NCI-H510A (cell line): ENCODE measurements around the gene TMEM18.
"Not testable (repeated sequence)": the region's sequence is repeated elsewhere in the genome, so short reads cannot be mapped to it uniquely, and the experiment has no call there.

Experiments
- DNase-seq: peaks from one replicate; lab custom pipeline; 2025; lab: John Stamatoyannopoulos, UW

The TMEM18 gene

GRCh38 chr2:677056-677958 is at the start of gene TMEM18:
TMEM18 (minus strand) TSS chr2:677406; CDS start chr2:677345, 61 bp downstream.
- peak; percentile 95 for DNase-seq

- no peak for DNase-seq
These were observed 49.0 kb upstream of the TMEM18 start for GRCh38 chr2:726169-726568.

GRCh38 chr2:725468-725867 is 48.3 kb upstream of the TMEM18 start:
- no peak for DNase-seq

DNA sequence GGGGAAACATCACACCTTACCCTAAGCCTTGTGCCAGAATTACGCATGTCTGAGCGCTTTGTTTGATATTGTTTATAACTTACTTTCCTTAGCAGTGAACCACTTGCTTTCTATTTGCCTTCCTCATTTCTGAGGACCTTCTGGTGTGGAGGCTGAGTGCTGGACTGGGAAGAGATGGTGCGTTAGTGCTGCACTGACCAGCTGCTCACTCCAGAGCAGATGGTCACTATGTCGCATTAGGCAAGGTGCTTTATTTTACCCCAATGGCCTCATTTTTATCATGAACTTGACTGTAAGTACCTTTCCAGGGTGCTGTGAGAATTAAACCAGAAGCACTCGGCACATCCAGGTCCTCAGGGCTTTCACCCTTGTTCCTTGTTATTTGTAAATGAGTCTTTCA is 46.6 kb upstream of the TMEM18 start:
- no peak for DNase-seq

DNA sequence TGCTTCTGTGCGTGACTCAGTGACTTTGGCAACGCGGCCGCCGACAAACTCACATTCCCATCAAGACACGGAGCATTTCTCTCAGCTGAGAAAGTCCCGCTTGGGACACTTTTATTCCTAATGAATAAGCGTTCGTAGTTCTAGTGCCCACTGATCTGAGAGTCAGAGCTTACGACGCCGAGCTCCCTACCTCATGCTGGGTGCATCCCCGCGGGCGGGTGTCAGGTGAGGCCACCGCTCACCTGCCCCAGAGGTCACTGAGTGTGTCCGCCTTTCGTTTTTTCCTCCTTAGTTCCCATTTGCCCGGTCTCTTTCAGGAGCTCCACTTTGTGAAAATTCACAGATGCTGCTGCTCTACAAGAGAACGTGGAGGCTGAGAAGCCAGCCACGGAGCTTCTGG is 43.6 kb upstream of the TMEM18 start:
- DNase-seq, result no peak

GRCh38 chr2:719734-720133 is 42.5 kb upstream of the TMEM18 start:
- DNase-seq, result no peak

DNA sequence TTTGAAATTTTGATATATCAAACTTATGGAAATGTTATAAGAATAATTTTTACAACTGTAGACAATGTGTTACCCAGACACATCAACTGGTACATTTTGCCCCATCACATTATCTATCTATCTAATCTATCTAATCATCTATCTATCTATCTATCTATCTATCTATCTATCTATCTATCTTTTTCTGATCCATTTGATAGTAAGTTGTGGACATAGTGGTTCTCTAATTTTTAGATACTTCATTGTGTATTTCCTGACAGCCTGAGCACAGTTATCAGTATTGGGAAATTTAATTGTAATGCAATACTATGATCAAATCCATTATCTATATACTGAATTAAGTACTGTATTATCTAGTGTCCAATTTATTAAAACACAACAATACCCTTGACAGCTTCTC is 42.0 kb upstream of the TMEM18 start:
- no peak for DNase-seq

DNA sequence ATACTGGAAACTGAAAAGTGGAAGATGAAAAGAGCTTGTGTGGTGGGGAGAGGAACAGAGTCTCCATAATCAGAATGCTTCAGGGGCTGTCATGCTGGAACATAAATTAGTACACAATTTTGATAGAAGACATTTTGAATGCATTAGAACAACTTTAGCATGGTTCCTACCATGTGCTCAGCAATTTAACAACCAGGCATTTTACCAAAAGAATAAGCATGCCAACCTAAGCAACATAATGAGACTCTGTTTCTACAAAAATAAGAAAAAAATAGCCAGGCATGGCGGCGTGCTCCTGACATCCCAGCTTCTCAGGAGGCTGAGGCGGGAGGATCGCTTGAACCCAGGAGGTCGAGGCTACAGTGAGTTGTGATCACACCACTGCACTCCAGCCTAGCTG is 40.5 kb upstream of the TMEM18 start:
- no peak for DNase-seq

- no peak for DNase-seq
These were observed 38.8 kb upstream of the TMEM18 start for GRCh38 chr2:715854-716560.

DNA sequence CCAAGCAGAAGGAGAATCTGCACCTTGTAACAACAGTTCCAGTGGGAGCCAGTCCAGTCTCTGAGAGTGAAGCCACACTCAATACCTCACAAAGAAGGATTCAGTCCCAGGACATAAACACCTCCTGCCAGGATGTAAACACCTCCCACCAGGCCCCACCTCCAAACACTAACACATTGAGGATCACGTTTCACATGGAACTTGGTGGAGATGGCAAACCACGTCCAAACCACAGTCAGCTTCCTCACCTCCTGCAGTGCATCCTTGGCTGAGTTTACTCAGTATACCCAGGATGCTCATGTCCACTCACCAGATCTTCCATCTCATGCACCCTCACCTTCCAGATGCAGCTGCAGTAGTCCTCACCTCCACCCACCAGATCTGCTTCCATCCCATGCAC is 37.8 kb upstream of the TMEM18 start:
- no peak for DNase-seq

DNA sequence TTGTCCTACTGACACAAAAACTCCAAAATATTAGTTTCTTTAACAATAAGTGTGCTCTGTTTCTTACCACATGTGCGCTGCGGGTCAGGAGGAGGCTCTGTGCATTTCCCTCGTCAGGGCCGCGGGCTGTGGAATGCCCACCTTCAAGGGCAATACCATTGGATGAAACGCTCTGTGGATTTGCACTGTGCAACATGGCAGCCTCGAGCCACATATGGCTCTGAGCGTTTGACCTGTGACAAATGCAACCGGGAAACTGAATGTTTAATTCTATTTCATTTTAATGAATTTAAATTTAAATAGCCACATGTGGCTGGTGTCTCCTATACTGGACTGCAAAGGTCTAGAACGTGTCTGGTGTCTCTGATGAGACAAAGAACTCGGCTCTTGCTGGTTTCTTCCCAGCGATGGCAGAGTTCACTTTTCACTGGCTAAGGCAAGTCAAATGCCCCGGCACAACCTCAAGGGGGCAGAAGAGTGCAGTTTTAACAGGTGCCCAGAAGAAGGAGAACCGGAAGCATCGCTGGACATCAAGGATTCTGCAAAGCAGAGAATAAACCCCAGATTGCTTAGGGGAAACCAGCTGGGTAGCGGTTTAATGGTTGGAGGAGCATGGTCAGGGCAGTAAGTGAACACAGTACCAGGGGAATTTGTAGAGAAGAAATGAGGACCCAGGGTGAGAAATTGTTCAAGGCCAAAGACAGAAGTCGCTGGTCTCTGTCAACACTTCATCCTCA is 37.0 kb upstream of the TMEM18 start:
- DNase-seq, result peak; percentile 48

GRCh38 chr2:710867-711665 is 33.9 kb upstream of the TMEM18 start:
- DNase-seq, result no peak

DNA sequence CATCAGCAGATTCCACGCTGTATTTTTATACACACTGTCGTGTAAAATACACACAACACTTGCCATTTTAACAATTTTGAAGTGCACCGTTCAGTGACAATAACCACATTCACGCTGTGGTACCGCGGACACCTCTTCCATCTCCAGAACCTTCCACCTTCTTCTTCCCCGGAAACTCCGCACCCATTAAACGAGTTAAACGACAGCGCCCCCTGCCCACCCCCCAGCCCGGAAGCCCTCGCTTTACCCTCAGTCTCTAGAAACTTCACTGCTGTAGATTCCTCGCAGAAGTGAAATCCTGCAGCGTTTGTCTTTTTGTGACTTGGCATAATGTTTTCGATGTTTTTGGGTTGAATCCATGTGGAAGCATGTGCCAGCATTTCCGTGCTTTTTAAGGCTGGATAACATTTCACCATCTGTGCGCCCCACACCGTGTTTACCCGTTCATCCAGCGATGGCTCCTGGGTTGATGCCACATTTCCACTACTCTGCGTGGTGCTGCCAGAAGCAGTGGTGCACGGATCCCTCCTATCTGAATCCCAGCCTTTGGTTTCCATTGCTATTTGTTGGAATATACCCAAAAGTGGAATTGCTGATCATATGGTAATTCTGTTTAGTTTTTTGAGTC is 32.0 kb upstream of the TMEM18 start:
- DNase-seq, result no peak

DNA sequence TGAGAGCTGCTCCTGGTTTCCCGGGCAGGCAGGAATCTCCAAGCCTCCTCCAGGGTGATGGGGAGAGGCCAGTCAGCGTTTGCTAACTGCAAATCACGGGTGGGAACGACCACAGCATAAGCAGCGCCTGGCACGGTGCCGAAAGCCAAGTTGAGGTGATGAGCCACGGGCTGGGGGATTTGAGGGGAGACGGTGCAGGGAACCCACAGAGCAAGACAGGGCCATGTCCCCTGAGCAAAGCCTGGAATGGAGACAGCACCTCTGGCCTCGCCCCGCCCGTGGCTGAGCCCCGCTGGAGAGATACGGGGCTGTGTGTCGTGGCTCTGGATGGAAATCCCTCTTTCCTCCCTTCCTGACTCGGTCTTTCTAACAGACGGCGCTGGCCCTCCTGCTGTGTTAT is 31.5 kb upstream of the TMEM18 start:
- DNase-seq, result no peak

DNA sequence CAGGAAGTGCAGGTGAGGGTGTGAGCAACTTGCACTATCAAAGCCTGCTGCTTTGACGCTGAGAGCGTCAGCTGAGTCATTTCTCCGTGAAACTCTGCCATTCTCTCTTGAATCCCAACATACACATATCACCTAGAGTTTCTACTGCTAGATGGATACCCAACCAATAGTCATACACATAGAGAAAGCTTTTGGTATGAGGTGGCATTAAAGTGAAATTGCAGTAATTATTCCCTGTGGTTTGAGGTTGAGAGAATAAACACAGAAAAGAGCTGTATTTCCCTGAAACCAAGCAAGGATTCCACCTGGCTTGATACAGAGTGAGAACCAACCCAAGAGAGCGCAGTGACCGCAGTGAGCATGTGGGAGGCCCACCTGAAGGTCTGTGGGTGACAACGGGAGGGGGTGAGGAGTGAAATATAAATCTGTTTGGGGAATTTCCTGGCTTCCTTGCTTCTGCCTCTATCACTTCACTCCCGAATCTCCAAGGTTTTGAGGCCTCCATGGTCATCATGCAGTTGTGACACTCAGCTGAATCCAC is 28.8 kb upstream of the TMEM18 start:
- DNase-seq, result no peak

DNA sequence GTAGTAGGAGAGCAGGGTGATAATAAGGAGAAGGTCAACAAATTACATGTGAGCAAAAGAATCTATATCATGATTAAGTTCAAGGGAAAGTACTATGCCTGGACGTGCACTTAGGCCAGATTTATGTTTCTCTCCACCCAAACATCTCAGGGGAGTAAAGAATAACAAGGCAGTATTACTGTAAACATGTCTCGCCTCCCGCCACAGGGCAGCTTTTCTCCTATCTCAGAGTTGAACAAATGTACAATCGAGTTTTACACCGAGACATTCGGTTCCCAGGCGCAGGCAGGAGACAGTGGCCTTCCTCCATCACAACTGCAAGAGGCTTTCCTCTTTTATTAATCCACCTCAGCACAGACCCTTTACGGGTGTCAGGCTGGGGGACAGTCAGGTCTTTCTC is 25.6 kb upstream of the TMEM18 start:
- not testable (repeated sequence) for DNase-seq

GRCh38 chr2:696999-697627 is 19.9 kb upstream of the TMEM18 start:
- DNase-seq, result no peak

GRCh38 chr2:696463-696862 is 19.3 kb upstream of the TMEM18 start:
- DNase-seq, result no peak

GRCh38 chr2:694906-695510 is 17.8 kb upstream of the TMEM18 start:
- no peak for DNase-seq

DNA sequence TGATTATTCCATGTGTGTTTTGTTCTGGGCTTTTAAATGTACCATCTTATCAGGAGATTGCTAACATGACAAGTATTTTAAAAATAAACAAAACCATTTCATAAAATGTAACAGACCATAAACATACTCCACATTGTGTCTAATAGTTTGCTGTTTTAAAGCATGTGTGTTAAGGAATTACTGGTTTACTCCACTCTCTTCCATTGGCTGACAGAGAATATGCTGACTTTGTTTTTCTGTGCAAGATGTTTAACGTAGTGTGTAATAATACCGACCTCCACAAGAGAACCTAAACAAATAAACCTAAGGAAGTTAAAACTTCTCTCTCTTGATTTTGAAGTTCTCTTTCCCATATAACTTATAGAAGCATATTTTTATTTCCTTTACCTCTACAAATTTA is 17.0 kb upstream of the TMEM18 start:
- no peak for DNase-seq
